Neural cell (in vitro differentiated cells): ENCODE data around the gene SENP2.

ENCODE experiments used
- EP300 ChIP-seq: fragments of 450-650 bp; conservative IDR thresholded peaks from 2 replicates; pipeline ENCODE4 v1.6.1; 2014; ENCODE audit warnings: antibody characterized with exemption, mild to moderate bottlenecking, moderate library complexity; ENCODE audit not compliant: poor library complexity, severe bottlenecking
- POLR2AphosphoS5 ChIP-seq: IDR thresholded peaks from 2 replicates; pipeline ENCODE4 v1.6.1; 2012
- RAD21 ChIP-seq: fragments of 450-650 bp; conservative IDR thresholded peaks from 2 replicates; pipeline ENCODE4 v1.6.1; 2014; ENCODE audit warnings: antibody characterized with exemption, mild to moderate bottlenecking, moderate library complexity
- SMC3 ChIP-seq: fragments of 450-650 bp; conservative IDR thresholded peaks from 2 replicates; pipeline ENCODE4 v1.6.1; 2014; ENCODE audit warnings: antibody characterized with exemption, mild to moderate bottlenecking, moderate library complexity; ENCODE audit not compliant: poor library complexity
- TAF1 ChIP-seq: IDR thresholded peaks from 2 replicates; pipeline ENCODE4 v1.6.1; 2012; ENCODE audit warnings: low read depth
- TF ChIP-seq, protein P1 (sequence below): fragments of 450-650 bp; IDR thresholded peaks from 2 replicates; pipeline ENCODE4 v1.5.1; 2014; ENCODE audit warnings: antibody characterized with exemption, mild to moderate bottlenecking, moderate library complexity; ENCODE audit not compliant: poor library complexity, severe bottlenecking

DNA sequence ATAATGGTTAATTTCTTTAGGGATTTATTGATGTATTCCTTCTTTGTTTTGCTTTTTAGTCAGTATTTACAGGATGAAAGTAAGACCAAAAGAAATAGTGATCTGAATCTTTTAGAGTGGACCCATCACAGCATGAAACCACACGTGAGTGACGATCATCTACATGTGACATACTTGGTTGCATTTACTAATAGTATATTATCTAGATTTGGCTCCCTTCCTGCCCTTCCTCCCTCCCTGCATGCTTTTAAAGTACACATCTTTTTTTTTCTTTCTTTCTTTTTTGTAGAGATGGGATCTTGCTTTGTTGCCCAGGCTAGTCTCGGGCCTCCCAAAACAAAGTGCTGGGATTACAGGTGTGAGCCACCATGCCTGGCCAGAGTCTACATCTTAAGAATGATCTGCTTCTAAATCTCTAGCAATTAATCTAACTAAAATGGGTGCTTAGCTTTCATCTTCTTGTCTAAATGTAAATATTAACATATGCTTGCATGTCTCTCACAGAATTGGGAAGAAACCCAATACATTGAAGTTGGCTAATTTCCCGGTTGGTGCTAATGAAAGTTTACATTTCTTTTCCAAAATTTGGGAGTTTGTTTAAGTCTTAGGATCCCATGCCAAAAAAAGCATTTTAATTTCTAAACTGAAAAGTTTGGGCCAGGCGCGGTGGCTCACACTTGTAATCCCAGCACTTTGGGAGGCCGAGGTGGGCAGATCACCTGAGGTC is 38.0 kb downstream of the SENP2 start:
- TF ChIP-seq, protein P1, sequence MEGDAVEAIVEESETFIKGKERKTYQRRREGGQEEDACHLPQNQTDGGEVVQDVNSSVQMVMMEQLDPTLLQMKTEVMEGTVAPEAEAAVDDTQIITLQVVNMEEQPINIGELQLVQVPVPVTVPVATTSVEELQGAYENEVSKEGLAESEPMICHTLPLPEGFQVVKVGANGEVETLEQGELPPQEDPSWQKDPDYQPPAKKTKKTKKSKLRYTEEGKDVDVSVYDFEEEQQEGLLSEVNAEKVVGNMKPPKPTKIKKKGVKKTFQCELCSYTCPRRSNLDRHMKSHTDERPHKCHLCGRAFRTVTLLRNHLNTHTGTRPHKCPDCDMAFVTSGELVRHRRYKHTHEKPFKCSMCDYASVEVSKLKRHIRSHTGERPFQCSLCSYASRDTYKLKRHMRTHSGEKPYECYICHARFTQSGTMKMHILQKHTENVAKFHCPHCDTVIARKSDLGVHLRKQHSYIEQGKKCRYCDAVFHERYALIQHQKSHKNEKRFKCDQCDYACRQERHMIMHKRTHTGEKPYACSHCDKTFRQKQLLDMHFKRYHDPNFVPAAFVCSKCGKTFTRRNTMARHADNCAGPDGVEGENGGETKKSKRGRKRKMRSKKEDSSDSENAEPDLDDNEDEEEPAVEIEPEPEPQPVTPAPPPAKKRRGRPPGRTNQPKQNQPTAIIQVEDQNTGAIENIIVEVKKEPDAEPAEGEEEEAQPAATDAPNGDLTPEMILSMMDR, result no peak
- TF ChIP-seq EP300, result no peak
- no peak for TF ChIP-seq POLR2AphosphoS5
- TF ChIP-seq RAD21, result no peak
- TF ChIP-seq TAF1, result no peak
- no peak for TF ChIP-seq SMC3
